ENCODE data around the gene ARL8B.
A peak's percentile ranks its signal among the peaks of the same experiment; 100 is the strongest.

GRCh38 chr3:5217824-5218595, 95.9 kb downstream of the ARL8B start:
- TF ChIP-seq, protein P1, sequence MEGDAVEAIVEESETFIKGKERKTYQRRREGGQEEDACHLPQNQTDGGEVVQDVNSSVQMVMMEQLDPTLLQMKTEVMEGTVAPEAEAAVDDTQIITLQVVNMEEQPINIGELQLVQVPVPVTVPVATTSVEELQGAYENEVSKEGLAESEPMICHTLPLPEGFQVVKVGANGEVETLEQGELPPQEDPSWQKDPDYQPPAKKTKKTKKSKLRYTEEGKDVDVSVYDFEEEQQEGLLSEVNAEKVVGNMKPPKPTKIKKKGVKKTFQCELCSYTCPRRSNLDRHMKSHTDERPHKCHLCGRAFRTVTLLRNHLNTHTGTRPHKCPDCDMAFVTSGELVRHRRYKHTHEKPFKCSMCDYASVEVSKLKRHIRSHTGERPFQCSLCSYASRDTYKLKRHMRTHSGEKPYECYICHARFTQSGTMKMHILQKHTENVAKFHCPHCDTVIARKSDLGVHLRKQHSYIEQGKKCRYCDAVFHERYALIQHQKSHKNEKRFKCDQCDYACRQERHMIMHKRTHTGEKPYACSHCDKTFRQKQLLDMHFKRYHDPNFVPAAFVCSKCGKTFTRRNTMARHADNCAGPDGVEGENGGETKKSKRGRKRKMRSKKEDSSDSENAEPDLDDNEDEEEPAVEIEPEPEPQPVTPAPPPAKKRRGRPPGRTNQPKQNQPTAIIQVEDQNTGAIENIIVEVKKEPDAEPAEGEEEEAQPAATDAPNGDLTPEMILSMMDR (IDR thresholded peaks at IDR 0.05; ENCODE audit: poor library complexity, severe bottlenecking): no peak
- peak; percentile 49 for TF ChIP-seq POLR2AphosphoS5 (IDR thresholded peaks at IDR 0.05)

All from neural cell (in vitro differentiated cells).